Measurements from ENCODE around the gene SEMA4B.

- TF ChIP-seq CTCF (IDR thresholded peaks at IDR 0.05) (no peak), EZH2 (IDR thresholded peaks at IDR 0.05; ENCODE audit: borderline replicate concordance, insufficient read depth, low read depth, low read length, poor library complexity, severe bottlenecking) (no peak)
Observed at GRCh38 chr15:90187257-90187868, 13.8 kb upstream of the SEMA4B start.
